K562 (cell line): ENCODE measurements around the gene DHX8.

Experiments
- POLR2AphosphoS2 ChIP-seq: IDR thresholded peaks from 2 replicates; pipeline ENCODE4 v1.6.1; 2012; ENCODE audit warnings: low read length, improper control_type of control experiment
- ZNF717 ChIP-seq: fragments of 250-450 bp; sonication (Bioruptor Pico); IDR thresholded peaks from 2 replicates; pipeline ENCODE4 v1.5.0; 2021
- TF ChIP-seq, protein P1 (sequence below), 2 experiments: fragments of 450-650 bp; IDR thresholded peaks; 2 replicates each; pipeline ENCODE4 v1.6.1; 2016; ENCODE audit warnings: mild to moderate bottlenecking in 2 of 2, borderline replicate concordance in 1 of 2, low read depth in 1 of 2, moderate library complexity in 1 of 2
- TF ChIP-seq, protein P2 (sequence below), 2 experiments: fragments of 450-650 bp; formaldehyde crosslinking in 1 of 2; IDR thresholded peaks; 2 replicates each; pipeline versions ENCODE4 v1.4.0 to v1.6.1; 2014 to 2020; ENCODE audit warnings: mild to moderate bottlenecking in 2 of 2, borderline replicate concordance in 1 of 2, low read depth in 1 of 2
- TF ChIP-seq, protein P3 (sequence below): fragments of 250-450 bp; sonication (Bioruptor Pico); IDR thresholded peaks from 2 replicates; pipeline ENCODE4 v1.5.0; 2021; ENCODE audit warnings: mild to moderate bottlenecking, borderline replicate concordance

DNA sequence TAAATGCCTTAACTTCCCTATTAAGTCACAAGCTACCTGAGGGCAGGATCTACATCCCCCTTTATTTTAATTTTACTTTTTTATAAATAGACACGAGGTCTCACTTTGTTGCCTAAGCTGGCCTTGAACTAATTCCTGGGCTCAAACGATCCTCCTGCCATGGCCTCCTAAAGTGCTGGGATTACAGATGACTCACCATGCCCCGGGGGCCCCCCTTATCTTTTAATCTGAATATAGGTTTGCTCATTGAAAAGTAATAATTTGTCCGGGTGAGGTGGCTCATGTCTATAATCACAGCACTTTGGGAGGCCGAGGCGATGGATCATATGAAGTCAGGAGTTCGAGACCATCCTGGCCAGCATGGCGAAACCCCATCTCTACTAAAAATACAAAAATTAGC, 48.2 kb downstream of the DHX8 start:
- no peak for TF ChIP-seq ZNF717 (CRISPR knock-in tag)
- TF ChIP-seq, protein P1, sequence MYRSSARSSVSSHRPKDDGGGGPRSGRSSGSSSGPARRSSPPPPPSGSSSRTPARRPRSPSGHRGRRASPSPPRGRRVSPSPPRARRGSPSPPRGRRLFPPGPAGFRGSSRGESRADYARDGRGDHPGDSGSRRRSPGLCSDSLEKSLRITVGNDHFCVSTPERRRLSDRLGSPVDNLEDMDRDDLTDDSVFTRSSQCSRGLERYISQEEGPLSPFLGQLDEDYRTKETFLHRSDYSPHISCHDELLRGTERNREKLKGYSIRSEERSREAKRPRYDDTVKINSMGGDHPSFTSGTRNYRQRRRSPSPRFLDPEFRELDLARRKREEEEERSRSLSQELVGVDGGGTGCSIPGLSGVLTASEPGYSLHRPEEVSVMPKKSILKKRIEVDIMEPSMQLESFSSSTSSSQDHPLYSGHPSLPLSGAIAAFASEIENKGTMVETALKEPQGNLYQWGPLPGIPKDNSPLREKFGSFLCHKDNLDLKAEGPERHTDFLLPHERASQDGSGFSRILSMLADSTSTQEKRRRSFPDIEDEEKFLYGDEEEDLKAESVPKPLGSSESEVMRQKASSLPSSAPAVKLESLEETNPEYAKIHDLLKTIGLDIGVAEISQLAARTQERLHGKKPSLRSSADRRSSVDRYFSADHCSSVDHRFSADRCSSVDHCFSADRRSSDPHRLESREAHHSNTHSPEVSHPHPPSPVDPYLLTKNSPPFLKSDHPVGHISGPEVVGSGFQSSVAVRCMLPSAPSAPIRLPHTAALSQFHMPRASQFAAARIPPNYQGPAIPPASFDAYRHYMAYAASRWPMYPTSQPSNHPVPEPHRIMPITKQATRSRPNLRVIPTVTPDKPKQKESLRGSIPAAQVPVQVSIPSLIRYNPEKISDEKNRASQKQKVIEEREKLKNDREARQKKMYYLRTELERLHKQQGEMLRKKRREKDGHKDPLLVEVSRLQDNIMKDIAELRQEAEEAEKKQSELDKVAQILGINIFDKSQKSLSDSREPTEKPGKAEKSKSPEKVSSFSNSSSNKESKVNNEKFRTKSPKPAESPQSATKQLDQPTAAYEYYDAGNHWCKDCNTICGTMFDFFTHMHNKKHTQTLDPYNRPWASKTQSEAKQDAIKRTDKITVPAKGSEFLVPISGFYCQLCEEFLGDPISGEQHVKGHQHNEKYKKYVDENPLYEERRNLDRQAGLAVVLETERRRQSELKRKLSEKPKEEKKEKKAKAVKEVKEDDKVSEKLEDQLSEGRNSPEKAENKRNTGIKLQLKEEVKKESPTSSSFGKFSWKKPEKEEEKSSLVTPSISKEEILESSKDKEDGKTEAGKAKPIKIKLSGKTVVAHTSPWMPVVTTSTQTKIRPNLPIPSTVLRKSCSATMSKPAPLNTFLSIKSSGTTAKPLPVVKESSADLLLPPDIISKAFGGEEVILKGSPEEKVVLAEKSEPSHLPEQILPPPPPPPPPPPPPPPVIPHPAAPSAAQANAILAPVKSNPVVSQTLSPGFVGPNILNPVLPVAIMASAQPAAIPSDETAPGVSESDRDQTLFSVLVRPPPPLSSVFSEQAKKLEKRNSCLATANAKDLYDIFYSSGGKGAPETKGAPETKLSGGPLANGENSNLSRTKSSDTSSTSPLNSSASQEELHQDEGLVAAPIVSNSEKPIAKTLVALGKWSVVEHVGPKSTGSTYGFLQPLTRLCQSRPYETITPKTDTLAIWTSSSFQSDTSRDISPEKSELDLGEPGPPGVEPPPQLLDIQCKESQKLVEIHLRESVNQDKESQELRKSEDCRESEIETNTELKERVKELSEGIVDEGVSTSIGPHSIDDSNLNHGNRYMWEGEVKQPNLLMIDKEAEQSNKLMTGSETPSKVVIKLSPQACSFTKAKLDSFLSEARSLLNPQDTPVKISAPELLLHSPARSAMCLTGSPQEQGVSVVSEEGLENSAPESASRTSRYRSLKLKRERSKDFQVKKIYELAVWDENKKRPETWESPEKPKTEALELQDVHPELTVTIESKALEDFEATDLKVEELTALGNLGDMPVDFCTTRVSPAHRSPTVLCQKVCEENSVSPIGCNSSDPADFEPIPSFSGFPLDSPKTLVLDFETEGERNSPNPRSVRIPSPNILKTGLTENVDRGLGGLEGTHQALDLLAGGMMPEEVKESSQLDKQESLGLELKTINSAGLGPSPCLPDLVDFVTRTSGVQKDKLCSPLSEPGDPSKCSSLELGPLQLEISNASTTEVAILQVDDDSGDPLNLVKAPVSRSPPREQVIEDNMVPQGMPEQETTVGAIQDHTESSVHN (IDR thresholded peaks at IDR 0.05; ENCODE audit: borderline replicate concordance in 1 of 2, low read depth in 1 of 2) = no peak
- TF ChIP-seq, protein P2, sequence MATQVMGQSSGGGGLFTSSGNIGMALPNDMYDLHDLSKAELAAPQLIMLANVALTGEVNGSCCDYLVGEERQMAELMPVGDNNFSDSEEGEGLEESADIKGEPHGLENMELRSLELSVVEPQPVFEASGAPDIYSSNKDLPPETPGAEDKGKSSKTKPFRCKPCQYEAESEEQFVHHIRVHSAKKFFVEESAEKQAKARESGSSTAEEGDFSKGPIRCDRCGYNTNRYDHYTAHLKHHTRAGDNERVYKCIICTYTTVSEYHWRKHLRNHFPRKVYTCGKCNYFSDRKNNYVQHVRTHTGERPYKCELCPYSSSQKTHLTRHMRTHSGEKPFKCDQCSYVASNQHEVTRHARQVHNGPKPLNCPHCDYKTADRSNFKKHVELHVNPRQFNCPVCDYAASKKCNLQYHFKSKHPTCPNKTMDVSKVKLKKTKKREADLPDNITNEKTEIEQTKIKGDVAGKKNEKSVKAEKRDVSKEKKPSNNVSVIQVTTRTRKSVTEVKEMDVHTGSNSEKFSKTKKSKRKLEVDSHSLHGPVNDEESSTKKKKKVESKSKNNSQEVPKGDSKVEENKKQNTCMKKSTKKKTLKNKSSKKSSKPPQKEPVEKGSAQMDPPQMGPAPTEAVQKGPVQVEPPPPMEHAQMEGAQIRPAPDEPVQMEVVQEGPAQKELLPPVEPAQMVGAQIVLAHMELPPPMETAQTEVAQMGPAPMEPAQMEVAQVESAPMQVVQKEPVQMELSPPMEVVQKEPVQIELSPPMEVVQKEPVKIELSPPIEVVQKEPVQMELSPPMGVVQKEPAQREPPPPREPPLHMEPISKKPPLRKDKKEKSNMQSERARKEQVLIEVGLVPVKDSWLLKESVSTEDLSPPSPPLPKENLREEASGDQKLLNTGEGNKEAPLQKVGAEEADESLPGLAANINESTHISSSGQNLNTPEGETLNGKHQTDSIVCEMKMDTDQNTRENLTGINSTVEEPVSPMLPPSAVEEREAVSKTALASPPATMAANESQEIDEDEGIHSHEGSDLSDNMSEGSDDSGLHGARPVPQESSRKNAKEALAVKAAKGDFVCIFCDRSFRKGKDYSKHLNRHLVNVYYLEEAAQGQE (IDR thresholded peaks at IDR 0.05; ENCODE audit: borderline replicate concordance) = no peak
- TF ChIP-seq, protein P2 (CRISPR knock-in tag; IDR thresholded peaks at IDR 0.05; ENCODE audit: low read depth) = no peak
- no peak for TF ChIP-seq POLR2AphosphoS2
- TF ChIP-seq, protein P3, sequence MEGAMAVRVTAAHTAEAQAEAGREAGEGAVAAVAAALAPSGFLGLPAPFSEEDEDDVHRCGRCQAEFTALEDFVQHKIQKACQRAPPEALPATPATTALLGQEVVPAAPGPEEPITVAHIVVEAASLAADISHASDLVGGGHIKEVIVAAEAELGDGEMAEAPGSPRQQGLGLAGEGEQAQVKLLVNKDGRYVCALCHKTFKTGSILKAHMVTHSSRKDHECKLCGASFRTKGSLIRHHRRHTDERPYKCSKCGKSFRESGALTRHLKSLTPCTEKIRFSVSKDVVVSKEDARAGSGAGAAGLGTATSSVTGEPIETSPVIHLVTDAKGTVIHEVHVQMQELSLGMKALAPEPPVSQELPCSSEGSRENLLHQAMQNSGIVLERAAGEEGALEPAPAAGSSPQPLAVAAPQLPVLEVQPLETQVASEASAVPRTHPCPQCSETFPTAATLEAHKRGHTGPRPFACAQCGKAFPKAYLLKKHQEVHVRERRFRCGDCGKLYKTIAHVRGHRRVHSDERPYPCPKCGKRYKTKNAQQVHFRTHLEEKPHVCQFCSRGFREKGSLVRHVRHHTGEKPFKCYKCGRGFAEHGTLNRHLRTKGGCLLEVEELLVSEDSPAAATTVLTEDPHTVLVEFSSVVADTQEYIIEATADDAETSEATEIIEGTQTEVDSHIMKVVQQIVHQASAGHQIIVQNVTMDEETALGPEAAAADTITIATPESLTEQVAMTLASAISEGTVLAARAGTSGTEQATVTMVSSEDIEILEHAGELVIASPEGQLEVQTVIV (CRISPR knock-in tag) = no peak
